ENCODE results near the gene LARP4B. TPM values are rescaled to one million over a fixed set of nuclear protein-coding genes. Genes with fewer than 3 reads are reported as not detected.

Gene LARP4B
- total RNA-seq, 1 donor from 2014 or later: 59.0 TPM

GRCh38 chr10:866577-866941 is 64.9 kb downstream of the LARP4B start:
- DNase-seq: peak; percentile 12

- DNase-seq: no peak
These were observed 65.5 kb downstream of the LARP4B start for GRCh38 chr10:865924-866576.

GRCh38 chr10:865257-865656 is 66.2 kb downstream of the LARP4B start:
- no peak for DNase-seq

GRCh38 chr10:860519-860918 is 71.0 kb downstream of the LARP4B start:
- DNase-seq: no peak

GRCh38 chr10:856416-857157 is 74.9 kb downstream of the LARP4B start:
- DNase-seq: peak; percentile 46

- DNase-seq: no peak
These were observed 75.8 kb downstream of the LARP4B start for GRCh38 chr10:855671-856070.

- DNase-seq: no peak
These were observed 76.4 kb downstream of the LARP4B start for GRCh38 chr10:855079-855478.

- DNase-seq: no peak
These were observed 78.5 kb downstream of the LARP4B start for GRCh38 chr10:853017-853416.

GRCh38 chr10:852386-852785 is 79.1 kb downstream of the LARP4B start:
- DNase-seq: no peak

GRCh38 chr10:851901-852300 is 79.6 kb downstream of the LARP4B start:
- DNase-seq: no peak

GRCh38 chr10:850093-850492 is 81.4 kb downstream of the LARP4B start:
- DNase-seq: no peak

GRCh38 chr10:847868-848267 is 83.6 kb downstream of the LARP4B start:
- no peak for DNase-seq

GRCh38 chr10:846126-846685 is 85.3 kb downstream of the LARP4B start:
- no peak for DNase-seq

- no peak for DNase-seq
These were observed 86.0 kb downstream of the LARP4B start for GRCh38 chr10:845526-845925.

GRCh38 chr10:844552-844951 is 87.0 kb downstream of the LARP4B start:
- no peak for DNase-seq

- DNase-seq: no peak
These were observed 87.8 kb downstream of the LARP4B start for GRCh38 chr10:843703-844102.

- DNase-seq: no peak
These were observed 88.7 kb downstream of the LARP4B start for GRCh38 chr10:842795-843194.

GRCh38 chr10:841535-841934 is 90.0 kb downstream of the LARP4B start:
- DNase-seq: no peak

- no peak for DNase-seq
These were observed 91.8 kb downstream of the LARP4B start for GRCh38 chr10:839550-840205.

- no peak for DNase-seq
These were observed 94.7 kb downstream of the LARP4B start for GRCh38 chr10:836782-837181.

GRCh38 chr10:834493-834892 is 97.0 kb downstream of the LARP4B start:
- DNase-seq: no peak

GRCh38 chr10:829241-829640 is 102.3 kb downstream of the LARP4B start:
- DNase-seq: no peak

- DNase-seq: no peak
These were observed 103.3 kb downstream of the LARP4B start for GRCh38 chr10:828191-828590.
